Left hindlimb (tissue), 1 donor: Measurements from ENCODE around the gene ZNF236.
"Not testable (repeated sequence)": the region's sequence is repeated elsewhere in the genome, so short reads cannot be mapped to it uniquely, and the experiment has no call there.

ENCODE experiments used
- DNase-seq: peaks from one replicate; pipeline ENCODE4 v3.0.0-alpha.2; 2018

The ZNF236 gene

GRCh38 chr18:76914314-76914713 is 92.0 kb downstream of the ZNF236 start:
- DNase-seq: no peak

- DNase-seq: no peak
These were observed 92.4 kb downstream of the ZNF236 start for GRCh38 chr18:76914796-76915195.

GRCh38 chr18:76915456-76915855 is 93.1 kb downstream of the ZNF236 start:
- no peak for DNase-seq

GRCh38 chr18:76920974-76921373 is 98.6 kb downstream of the ZNF236 start:
- DNase-seq: no peak

GRCh38 chr18:76922107-76922506 is 99.8 kb downstream of the ZNF236 start:
- DNase-seq: peak; percentile 56

- DNase-seq: no peak
These were observed 101.2 kb downstream of the ZNF236 start for GRCh38 chr18:76923485-76924085.

- no peak for DNase-seq
These were observed 103.1 kb downstream of the ZNF236 start for GRCh38 chr18:76925501-76925900.

- peak; percentile 56 for DNase-seq
These were observed 104.9 kb downstream of the ZNF236 start for GRCh38 chr18:76927223-76927725.

GRCh38 chr18:76928179-76928868 is 106.0 kb downstream of the ZNF236 start:
- DNase-seq: no peak

GRCh38 chr18:76931171-76931570 is 108.8 kb downstream of the ZNF236 start:
- no peak for DNase-seq

GRCh38 chr18:76932026-76932819 is 109.9 kb downstream of the ZNF236 start:
- DNase-seq: peak; percentile 69

- DNase-seq: no peak
These were observed 113.5 kb downstream of the ZNF236 start for GRCh38 chr18:76935722-76936337.

GRCh38 chr18:76936877-76937276 is 114.5 kb downstream of the ZNF236 start:
- no peak for DNase-seq

GRCh38 chr18:76937597-76937996 is 115.2 kb downstream of the ZNF236 start:
- DNase-seq: no peak

GRCh38 chr18:76938619-76939018 is 116.3 kb downstream of the ZNF236 start:
- DNase-seq: no peak

GRCh38 chr18:76941284-76941683 is 118.9 kb downstream of the ZNF236 start:
- no peak for DNase-seq

GRCh38 chr18:76943542-76944339 is 121.4 kb downstream of the ZNF236 start:
- no peak for DNase-seq

GRCh38 chr18:76944346-76944745 is 122.0 kb downstream of the ZNF236 start:
- DNase-seq: not testable (repeated sequence)

- no peak for DNase-seq
These were observed 126.0 kb downstream of the ZNF236 start for GRCh38 chr18:76948345-76948744.

GRCh38 chr18:76951456-76952247 is 129.3 kb downstream of the ZNF236 start:
- DNase-seq: no peak

- no peak for DNase-seq
These were observed 130.4 kb downstream of the ZNF236 start for GRCh38 chr18:76952747-76953146.

GRCh38 chr18:76953156-76953555 is 130.8 kb downstream of the ZNF236 start:
- DNase-seq: no peak
